Esophagus muscularis mucosa (tissue), 4 donors: ENCODE measurements around the gene COX11.

ENCODE experiments used
- CTCF ChIP-seq, 3 experiments: fragments of 200-600 bp in 2 of 3; fragments of 450-650 bp in 1 of 3; sonication (generic) in 2 of 3; IDR thresholded peaks; one replicate each; pipeline ENCODE4 v1.5.1; 2017 to 2019; ENCODE audit warnings: antibody characterized with exemption in 3 of 3, mild to moderate bottlenecking in 2 of 3, moderate library complexity in 1 of 3
- EP300 ChIP-seq: sonication (generic); formaldehyde crosslinking; IDR thresholded peaks from one replicate; pipeline ENCODE4 v1.6.1; 2017; ENCODE audit warnings: antibody characterized with exemption
- POLR2A ChIP-seq: fragments of 450-650 bp; IDR thresholded peaks from one replicate; pipeline ENCODE4 v1.6.1; 2017; ENCODE audit warnings: antibody characterized with exemption, moderate library complexity, mild to moderate bottlenecking, low read depth
- POLR2AphosphoS5 ChIP-seq, 2 donors: sonication (generic); formaldehyde crosslinking; IDR thresholded peaks; one replicate each; pipeline ENCODE4 v1.6.1; 2017; ENCODE audit warnings: antibody characterized with exemption in 2 of 2

DNA sequence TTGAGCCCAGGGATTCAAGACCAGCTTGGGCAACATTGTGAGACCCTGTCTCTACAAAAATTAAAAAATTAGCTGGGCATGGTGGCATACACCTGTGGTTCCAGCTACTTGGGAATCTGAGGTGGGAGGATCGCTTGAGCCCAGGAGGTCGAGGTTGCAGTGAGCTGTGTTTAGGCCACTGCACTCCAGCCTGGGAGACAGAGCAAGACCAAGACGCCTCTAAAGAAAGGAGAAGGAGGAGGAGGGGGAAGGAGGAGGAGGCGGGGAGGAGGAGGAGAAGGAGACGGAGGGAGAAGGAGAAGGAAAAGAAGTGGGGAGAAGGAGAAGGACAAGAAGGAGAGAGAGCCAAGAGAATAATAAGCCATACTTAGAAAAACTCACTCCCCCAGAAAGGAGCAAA is 36.0 kb upstream of the COX11 start:
- TF ChIP-seq CTCF (IDR thresholded peaks at IDR 0.05) = no peak
- TF ChIP-seq EP300 = no peak
- no peak for TF ChIP-seq POLR2A
- no peak for TF ChIP-seq POLR2AphosphoS5 (IDR thresholded peaks at IDR 0.05)
